HG03108 (cell line): ENCODE measurements around the gene CDKL5.

Experiments used
- ATAC-seq: cut with Tn5 transposase; IDR thresholded peaks from one replicate; pipeline ENCODE4 v1.9.1; 2021; ENCODE audit warnings: moderate library complexity; ENCODE audit not compliant: unreplicated experiment

Gene CDKL5

GRCh38 chrX:18643243-18643642, 217.8 kb downstream of the CDKL5 start:
- no peak for ATAC-seq

- ATAC-seq = no peak
Measured at GRCh38 chrX:18643853-18644252, 218.4 kb downstream of the CDKL5 start.

GRCh38 chrX:18647621-18648020, 222.2 kb downstream of the CDKL5 start:
- ATAC-seq = no peak

- ATAC-seq = no peak
Measured at GRCh38 chrX:18649498-18649951, 224.1 kb downstream of the CDKL5 start.

GRCh38 chrX:18650662-18651061, 225.3 kb downstream of the CDKL5 start:
- no peak for ATAC-seq

GRCh38 chrX:18652636-18653035, 227.2 kb downstream of the CDKL5 start:
- ATAC-seq = no peak

- no peak for ATAC-seq
Measured at GRCh38 chrX:18654875-18655836, 229.7 kb downstream of the CDKL5 start.

- ATAC-seq = no peak
Measured at GRCh38 chrX:18661273-18661672, 235.9 kb downstream of the CDKL5 start.

- ATAC-seq = no peak
Measured at GRCh38 chrX:18664947-18665346, 239.5 kb downstream of the CDKL5 start.

GRCh38 chrX:18666614-18667013, 241.2 kb downstream of the CDKL5 start:
- no peak for ATAC-seq

- no peak for ATAC-seq
Measured at GRCh38 chrX:18668071-18668835, 242.8 kb downstream of the CDKL5 start.

- no peak for ATAC-seq
Measured at GRCh38 chrX:18672008-18672407, 246.6 kb downstream of the CDKL5 start, which contains the start of gene RS1. RS1 (minus strand) TSS chrX:18672108; CDS start chrX:18672068, 40 bp downstream.

- peak; percentile 29 for ATAC-seq
Measured at GRCh38 chrX:18674417-18674787, 249.0 kb downstream of the CDKL5 start.

- peak; percentile 74 for ATAC-seq
Measured at GRCh38 chrX:18674788-18675735, 249.7 kb downstream of the CDKL5 start.

- no peak for ATAC-seq
Measured at GRCh38 chrX:18676050-18676449, 250.6 kb downstream of the CDKL5 start.

GRCh38 chrX:18676470-18676869, 251.1 kb downstream of the CDKL5 start:
- ATAC-seq = no peak

- no peak for ATAC-seq
Measured at GRCh38 chrX:18677161-18677869, 251.9 kb downstream of the CDKL5 start.

- ATAC-seq = no peak
Measured at GRCh38 chrX:18681996-18682395, 256.6 kb downstream of the CDKL5 start.

- ATAC-seq = no peak
Measured at GRCh38 chrX:18682979-18683387, 257.6 kb downstream of the CDKL5 start.
